Tibial nerve (tissue), 3 donors: ENCODE results near the gene MS4A18.

Source experiments
- POLR2A ChIP-seq, 2 donors: fragments of 450-650 bp; IDR thresholded peaks; one replicate each; pipeline ENCODE4 v1.6.1; 2017; ENCODE audit warnings: antibody characterized with exemption in 2 of 2, mild to moderate bottlenecking in 2 of 2, moderate library complexity in 2 of 2
- TF ChIP-seq, protein P1 (sequence below), 5 experiments: fragments of 200-600 bp in 3 of 5; fragments of 450-650 bp in 2 of 5; sonication (generic) in 3 of 5; IDR thresholded peaks; one replicate each; pipeline ENCODE4 v1.5.1; 2016 to 2019; ENCODE audit warnings: antibody characterized with exemption in 5 of 5, mild to moderate bottlenecking in 3 of 5, moderate library complexity in 2 of 5

DNA sequence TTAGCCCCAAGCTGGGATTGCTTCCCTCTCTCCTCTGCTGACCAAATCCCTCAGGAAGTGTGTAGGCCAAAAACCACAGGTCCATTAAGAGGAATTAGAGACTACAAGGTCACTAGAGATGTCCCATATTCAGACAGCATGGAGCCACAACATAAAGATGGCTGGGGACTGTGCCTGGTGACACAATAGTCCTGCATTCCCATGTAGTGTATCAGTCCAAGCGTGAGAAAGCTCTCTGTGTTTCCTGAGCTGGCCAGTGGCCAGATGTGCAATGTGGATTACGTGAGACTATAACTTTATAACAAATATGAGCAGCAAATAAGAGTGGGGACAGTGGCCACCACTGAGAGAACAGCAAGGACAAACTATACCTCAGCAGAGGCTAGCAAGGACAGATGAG is 53.1 kb downstream of the MS4A18 start:
- TF ChIP-seq POLR2A (IDR thresholded peaks at IDR 0.05) = no peak
- TF ChIP-seq, protein P1, sequence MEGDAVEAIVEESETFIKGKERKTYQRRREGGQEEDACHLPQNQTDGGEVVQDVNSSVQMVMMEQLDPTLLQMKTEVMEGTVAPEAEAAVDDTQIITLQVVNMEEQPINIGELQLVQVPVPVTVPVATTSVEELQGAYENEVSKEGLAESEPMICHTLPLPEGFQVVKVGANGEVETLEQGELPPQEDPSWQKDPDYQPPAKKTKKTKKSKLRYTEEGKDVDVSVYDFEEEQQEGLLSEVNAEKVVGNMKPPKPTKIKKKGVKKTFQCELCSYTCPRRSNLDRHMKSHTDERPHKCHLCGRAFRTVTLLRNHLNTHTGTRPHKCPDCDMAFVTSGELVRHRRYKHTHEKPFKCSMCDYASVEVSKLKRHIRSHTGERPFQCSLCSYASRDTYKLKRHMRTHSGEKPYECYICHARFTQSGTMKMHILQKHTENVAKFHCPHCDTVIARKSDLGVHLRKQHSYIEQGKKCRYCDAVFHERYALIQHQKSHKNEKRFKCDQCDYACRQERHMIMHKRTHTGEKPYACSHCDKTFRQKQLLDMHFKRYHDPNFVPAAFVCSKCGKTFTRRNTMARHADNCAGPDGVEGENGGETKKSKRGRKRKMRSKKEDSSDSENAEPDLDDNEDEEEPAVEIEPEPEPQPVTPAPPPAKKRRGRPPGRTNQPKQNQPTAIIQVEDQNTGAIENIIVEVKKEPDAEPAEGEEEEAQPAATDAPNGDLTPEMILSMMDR (IDR thresholded peaks at IDR 0.05) = no peak
